ENCODE results near the gene IQSEC1.

DNA sequence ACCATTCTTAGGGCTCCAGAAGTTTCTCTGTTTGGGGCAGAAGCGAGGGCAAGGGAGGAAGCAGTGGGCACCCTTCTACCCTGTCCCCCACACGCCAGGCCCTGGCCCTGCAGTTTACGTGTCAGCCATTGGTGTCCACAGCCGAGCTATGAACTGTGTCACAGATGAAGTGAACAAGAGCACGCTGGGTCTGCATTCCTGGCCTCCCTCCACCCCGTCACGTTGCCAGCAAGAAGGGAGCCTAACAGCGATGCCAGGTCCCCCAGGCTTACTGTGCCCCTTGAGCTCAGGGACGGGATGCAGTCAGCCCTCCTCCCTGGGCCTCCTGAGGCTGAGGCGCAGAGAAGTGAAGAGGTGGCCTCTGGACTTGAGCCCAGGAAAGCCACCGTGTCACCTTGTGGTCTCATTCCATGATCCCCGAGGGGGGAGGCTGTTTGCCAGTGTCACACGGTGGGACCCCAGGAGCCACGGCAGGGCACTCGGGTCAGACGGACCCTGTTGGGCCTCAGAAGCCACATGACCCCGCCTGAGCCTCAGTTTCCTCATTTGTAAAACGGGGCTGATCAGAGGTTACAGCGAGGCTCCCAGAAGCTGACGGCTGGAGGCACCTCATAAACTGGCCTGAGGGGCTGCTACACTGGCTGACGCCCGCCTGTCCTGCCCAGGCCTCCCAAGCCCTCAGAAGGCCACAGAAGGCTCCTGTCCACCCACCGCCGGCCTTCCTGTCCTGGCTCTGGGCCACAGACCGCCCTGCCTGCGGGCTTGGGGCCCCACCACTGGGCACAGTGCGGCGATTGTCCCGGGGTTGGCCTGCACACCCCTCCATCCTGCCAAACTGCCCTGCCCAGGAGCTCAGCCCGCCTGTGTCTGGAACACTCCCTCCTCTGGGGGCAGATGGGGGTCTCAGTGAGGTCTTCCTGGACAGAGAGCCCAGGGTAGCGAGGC is 18.6 kb downstream of the IQSEC1 start:
- no peak for TF ChIP-seq ZNF331 (CRISPR knock-in tag; IDR thresholded peaks at IDR 0.05; ENCODE audit: low read depth)
- TF ChIP-seq CTCF (conservative IDR thresholded peaks at IDR 0.05; ENCODE audit: low read depth in 2 of 2), result no peak
- TF ChIP-seq EZH2phosphoT487 (IDR thresholded peaks at IDR 0.05; ENCODE audit: unreplicated experiment), result no peak
- no peak for TF ChIP-seq STAT1 (IDR thresholded peaks at IDR 0.05; ENCODE audit: unreplicated experiment)
- TF ChIP-seq JUNB (IDR thresholded peaks at IDR 0.05; ENCODE audit: unreplicated experiment), result no peak
- TF ChIP-seq POLR2AphosphoS5 (IDR thresholded peaks at IDR 0.05; ENCODE audit: low read depth), result no peak
- no peak for TF ChIP-seq EZH2 (IDR thresholded peaks at IDR 0.05; ENCODE audit: low read depth, unreplicated experiment)
- no peak for TF ChIP-seq CREB1 (CRISPR knock-in tag; IDR thresholded peaks at IDR 0.05; ENCODE audit: low read depth)
